Fibroblast of peridontal ligament (primary cell): Measurements from ENCODE around the gene SEPTIN2.
"Not testable (repeated sequence)": the region's sequence is repeated elsewhere in the genome, so short reads cannot be mapped to it uniquely, and the experiment has no call there.

Experiments used
- DNase-seq: peaks from one replicate; pipeline ENCODE4 v3.0.0-alpha.2; 2010; ENCODE audit errors: extremely low read depth

Gene SEPTIN2

DNA sequence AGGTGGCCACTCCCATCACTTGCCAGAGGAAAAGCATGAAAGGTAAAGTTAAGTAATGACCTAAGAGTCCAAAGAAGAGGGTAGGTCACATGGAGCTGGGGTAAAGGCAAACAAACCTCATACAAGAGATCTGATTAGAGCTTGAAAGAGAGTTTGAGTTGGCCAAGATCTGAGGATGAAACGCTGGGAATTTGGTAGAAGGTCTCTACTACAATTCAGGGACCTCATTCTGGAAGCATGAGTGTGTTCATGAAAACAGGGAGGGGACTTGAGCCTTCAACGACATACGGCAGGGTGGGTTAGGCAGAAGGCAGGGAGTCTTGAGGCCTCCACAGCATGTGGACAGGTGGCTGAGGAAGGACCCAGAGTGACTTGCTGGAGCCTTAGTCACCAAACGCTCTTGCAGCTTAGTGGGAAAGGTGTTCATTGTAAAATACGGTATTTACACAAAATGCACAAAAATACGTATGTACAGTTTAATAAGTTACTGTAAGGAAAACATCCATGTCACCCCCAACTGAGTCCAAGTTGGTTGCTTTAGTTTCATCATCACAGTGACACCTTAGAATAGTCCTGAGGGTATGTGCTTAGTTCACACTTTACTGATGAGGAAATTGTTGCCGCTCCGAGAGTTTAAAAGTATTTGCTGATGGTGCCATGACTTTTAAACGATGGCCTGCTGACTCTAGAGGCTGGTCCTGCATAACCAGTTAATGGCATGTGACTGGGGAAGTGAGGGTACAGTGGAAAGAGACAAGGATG, 35.3 kb downstream of the SEPTIN2 start:
- DNase-seq: no peak

DNA sequence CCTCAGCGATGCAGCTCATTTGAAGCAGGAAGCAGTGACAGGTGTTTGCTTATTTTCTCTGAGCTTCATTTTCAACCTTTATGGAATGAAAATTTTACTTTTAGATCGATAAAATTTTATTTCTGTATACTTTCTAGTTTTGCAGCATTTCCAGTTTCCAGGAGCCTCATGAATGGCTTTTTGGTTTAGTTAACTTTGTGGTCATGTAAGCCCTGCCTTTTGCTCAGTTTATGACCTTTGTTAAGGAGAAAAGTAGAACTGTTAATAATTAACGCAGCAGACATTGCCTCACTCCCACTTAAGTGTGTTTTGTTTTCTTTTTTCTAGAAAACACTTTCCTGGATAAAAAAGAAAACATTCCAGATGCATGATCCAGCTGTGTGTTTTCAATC, 35.9 kb downstream of the SEPTIN2 start:
- DNase-seq: no peak

DNA sequence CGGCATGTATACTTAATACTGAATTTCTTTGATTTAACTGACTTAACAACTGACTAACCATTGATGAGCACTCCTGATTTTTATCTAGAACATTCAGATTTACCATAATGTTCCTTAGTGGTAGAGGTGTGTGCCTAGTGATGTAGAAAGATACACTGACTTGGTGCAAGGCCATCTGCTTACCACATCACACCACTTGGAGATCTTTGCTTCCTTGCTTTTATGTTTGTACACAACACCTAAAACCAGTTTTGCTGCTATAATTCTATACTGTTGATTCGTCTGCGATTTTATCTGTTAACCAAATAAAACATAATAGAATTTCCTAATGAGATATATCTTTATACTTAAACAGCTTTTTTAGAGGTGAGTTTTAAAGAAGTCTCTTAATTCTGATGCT, 36.5 kb downstream of the SEPTIN2 start:
- no peak for DNase-seq

DNA sequence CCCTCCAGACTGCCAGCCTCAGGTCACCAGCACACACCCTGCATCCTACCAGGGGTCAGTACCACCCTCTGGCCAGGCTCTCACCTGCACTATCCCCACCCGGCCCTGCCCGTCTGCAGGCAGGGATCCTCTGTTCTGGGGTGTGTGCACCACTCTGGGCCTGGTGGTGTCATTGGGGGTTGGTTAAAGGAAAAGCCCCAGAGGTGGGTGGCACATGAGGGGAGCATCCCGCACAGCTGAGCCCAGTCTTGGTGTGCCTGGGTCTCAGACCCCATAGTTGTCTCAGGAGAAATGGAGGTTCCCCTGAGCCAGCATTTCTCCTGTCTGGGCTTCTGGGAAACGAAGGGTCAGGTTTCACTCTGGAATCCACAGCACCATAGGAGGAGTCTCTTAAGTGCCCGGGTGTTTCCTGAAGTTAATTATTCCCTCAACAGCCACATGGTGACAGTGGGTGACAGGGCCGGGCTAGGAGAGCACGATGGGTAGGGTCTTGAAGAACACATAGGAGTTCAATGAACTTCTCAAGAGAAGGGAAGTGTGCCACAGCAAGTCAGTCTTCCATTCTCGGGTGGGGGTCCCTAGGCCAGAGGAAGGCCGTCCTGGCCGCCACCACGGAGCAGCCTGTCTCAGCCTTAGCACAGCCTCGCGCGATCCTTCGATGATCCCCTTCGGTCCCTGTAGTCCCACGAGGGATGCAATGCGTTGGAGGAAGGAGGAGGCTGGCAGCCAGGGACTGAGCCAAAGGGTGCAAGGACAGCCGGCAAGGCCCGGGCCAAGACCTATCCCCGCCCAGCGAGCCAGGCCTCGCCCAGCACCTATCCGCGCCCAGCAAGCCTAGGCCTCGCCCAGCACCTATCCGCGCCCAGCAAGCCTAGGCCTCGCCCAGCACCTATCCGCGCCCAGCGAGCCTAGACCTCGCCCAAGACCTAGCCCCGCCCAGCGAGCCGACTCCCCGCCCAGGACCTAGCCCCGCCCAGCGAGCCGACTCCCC, 39.2 kb downstream of the SEPTIN2 start:
- peak; percentile 35 for DNase-seq

DNA sequence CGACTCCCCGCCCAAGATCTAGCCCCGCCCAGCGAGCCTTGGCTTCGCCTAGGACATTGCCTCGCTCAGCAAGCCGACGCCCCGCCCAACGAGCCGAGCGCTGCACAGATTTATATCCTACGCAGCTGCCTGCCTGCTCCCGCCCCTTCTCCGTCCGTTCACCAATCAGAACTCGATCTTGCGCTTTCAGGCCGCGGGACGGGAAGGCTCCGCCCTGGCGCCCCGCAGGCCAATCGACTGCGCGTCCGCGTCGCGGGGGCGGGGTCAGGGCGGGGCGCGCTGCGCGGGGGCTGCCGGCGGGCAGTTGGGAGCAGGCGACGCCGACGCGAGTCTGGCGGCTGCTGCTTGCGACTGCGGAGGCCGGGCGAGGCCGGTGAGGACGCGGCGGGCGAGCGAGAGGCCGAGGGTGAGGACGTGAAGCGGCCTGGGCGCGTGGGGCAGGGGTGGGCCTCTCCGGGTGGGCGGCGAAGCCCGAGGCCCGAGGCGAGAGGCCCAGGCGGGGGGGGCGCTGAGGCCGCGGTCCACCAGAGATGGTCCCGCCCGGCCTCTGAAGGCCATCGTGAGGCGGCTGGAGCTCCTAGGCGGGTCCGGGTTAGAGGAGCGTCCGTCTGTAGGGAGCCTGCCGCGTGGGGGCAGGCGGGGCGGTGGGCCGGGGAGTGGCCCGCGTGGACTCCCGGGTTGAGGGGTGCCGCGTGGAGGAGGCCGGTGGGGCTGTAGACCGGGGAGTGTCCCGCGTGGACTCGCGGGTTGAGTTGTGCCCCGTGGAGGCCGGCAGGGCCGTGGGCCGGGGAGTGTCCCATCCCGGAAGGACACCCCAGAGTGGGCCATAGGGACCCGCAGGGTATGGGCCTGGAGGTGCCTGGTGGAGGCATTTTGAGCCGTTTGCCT, 40.5 kb downstream of the SEPTIN2 start, which contains the start of gene FARP2:
Gene FARP2 (plus strand): TSS at position 303 of the 888 bp plus-strand sequence. CDS start 16,823 bp downstream, outside the sequence.
- DNase-seq: peak; percentile 97

DNA sequence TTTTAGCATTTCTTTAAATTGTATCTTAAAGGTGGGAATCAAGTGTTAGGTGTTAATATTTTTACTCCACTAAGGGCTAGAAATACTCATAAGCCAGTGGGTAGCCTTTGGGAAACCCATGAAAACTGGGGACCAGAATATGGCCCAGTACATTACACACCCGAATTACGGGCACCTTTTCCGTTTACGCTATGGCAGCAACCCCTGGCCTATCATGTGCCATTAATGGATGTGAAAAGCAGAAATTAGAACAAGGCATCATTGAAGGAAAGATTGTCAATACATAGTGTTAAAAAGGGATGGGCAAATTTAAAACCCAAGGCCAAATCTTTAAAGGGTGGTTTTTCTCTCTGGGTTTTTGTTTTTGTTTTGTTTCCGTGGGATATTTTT, 41.1 kb downstream of the SEPTIN2 start:
- DNase-seq: no peak

DNA sequence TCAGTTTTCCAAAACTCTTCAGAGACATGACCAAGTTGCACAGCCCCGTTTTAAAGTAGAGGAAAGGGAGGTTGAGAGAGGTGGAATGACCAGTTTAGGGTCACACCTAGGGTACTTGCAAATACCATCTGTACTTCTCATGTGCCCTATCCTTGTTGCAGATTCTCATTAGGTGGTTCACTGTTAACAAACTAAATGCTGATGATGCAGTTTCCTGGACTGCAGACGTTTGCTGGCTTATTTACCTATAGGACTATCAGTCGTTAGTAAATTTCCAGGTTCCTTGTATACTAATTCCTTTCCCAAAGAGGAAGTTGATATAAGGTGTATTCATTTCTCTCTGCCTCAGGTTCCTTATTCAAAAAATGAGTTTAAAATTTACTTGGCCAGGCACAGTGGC, 41.8 kb downstream of the SEPTIN2 start:
- no peak for DNase-seq

DNA sequence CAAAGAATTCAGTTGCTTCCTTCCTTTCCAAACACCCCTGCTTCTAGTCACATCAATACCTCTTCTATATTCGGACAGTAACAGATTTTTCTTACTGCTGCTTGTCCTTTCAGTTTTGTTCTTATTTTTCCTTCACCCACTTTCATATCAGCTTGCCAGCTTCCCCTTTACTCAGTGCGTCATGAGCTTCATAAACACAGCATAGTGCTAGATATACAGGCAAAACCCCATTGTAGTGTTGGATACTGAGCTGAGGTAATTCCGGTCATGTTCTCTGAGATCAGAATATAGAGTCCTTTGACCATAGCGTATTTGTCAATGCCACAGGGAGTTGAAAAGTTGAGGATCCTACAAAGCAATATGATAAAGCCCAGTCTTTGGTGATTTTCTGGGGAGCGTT, 42.7 kb downstream of the SEPTIN2 start:
- DNase-seq: peak; percentile 27

DNA sequence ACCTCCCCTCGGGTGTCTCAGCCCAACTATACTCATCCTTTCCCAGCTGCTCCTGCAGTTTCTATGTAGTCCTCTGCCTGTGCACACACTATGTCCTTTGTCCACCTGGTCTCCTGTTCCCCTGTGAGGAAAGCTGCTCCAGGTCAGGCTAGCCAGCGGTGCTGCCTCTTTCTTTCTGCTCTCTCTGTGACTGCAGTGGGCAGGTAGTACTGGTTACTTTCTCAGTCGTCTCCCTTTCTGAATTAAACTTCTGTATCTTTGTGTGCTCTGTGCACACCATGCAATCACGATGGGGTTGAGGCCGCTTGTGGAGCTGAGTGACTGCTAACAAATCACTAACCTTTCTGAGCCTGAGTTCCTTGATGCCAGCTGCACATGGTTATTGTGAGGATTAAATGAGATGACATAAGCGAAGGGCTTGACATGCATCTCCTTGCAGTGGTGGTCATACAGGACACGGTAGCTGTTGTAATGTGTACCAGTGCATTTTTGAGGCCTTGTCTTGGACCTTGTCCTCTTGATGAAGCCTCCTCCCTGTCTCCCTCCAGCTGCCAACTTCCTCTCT, 43.8 kb downstream of the SEPTIN2 start:
- DNase-seq: no peak

DNA sequence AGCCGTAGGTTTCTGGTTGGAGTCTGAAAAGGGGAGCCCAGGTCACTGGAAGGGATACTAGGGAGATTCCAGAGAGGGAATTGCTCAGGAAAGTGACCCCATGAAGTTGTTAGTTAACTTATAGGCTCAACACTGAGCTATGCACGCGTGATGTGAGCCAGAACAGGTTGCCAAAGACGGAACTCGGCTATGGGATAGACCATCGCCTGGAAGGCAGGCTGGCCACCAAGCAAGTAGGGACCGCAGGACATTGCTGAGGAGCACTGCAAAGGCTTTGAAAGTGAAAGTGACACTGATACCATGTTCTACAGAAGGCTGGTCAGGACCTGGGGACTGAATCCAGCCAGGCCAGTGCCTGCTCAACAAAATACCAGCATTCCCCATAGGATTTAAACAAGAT, 47.7 kb downstream of the SEPTIN2 start:
- DNase-seq: no peak

DNA sequence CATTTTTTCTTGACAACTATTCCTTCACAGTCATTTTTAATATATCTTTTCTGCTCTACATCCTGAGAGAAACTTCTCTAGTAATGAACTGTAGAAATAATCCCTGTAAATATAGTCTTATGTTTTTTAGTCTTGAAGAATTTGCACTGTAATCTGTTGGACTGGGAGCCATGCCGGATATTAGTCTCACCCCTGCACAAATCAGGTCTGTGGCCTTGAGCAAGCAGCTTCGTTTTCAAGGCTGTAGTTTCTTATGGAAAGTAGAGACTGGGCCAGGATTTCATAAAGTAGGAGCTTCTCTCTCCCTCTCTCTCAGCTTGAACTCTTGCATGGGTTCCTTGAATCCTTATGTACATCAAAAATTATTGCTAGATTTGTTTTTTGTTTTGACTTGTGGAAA, 49.1 kb downstream of the SEPTIN2 start:
- DNase-seq: no peak

DNA sequence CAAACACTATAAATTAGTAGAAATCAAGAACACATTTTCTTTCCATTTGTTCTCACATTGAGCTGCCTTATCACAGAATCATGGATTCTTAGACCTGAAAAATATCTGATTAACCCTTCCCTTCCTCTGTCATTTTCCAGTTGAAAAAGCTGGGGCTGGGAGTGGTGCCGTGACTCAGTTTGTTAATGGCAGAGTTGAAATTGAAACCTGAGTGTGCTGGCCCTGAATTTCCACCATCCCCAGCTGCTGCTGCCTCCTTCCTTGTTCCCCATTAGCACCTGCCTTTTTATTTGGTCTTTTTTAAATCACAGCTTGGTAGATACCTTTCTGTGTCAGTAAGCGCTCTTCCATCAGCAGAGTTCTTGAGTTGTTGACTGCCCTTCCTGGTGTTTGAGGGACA, 51.0 kb downstream of the SEPTIN2 start:
- no peak for DNase-seq

DNA sequence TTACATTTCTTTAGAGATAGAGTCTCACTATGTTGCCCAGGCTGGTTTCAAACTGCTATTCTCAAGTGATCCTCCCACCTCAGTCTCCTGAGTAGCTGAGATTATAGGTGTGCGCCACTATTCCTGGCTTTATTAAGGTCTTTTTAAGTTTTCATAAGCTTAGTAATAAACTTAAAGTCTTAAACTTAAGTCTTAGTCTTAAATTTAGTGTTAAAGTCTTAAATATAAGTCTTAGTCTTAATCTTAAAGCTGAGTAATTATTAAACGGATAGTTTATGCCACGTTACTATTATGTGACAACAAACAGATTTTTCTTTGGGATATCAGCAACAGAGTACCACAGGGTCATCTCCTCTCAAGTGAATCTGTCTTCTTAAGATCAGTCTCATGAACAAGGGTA, 52.9 kb downstream of the SEPTIN2 start:
- no peak for DNase-seq

DNA sequence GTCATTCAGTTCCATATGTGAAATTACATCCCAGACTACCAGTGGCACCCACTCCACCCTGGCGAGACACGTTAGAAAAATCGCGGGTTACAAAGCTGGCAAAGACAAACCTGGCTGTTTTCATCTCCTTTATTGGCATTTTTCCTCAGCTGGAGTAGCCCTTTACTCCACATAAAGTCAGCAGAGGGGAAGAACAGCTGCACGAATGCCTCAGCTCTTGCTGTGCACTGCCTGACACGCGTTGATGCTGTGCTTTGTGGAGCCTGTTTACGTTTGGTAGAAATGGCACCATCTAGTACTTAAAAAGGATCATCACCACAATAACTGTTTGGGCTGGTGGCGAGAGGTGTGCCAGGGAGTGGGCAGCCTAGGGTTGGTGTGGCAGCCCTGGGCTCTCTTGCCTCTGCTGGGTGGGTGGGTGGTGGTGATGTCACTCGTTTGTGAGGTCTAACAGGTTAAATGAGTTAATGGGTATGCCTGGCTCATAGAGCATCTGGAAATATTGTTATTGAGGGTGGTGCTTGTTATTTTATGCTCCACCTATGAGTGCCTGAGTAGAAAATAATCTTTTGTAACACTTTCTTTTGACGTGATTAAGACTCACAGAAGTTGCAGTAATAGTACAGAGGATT, 56.8 kb downstream of the SEPTIN2 start:
- no peak for DNase-seq

DNA sequence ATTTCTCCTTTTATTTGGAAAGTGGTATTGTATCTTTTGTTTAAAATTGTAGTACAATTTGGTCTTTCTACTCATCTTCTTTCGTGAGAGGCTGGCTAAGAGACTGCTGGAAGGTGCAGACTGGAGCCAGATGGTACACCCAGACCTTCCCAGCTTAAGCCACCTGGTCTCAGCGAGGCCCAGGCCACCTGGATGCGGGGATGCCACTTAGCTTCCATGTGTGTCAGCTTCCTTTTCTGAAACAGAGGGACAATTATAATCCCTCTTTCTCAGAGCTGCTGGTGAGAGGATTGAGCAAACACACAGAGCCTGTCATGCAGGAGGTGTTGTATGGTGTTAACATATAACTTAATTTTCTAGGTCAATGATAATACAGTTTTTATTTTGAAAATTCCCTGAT, 57.7 kb downstream of the SEPTIN2 start:
- no peak for DNase-seq

DNA sequence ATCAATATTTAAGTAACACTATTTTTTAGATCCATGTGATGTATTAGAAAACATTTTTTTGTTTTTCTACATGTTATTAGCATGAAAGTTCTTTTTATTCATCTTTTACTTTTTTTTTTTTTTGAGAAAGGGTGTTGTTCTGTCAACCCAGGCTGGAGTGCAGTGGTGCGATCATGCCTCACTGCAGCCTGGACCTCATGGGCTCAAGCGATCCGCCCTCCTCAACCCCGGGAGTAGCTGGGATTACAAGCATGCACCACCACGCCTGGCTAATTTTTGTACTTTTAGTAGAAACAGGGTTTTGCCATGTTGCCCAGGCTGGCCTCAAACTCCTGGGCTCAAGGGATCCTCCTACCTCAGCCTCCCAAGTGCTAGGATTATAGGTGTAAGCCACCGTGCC, 58.2 kb downstream of the SEPTIN2 start:
- not testable (repeated sequence) for DNase-seq

DNA sequence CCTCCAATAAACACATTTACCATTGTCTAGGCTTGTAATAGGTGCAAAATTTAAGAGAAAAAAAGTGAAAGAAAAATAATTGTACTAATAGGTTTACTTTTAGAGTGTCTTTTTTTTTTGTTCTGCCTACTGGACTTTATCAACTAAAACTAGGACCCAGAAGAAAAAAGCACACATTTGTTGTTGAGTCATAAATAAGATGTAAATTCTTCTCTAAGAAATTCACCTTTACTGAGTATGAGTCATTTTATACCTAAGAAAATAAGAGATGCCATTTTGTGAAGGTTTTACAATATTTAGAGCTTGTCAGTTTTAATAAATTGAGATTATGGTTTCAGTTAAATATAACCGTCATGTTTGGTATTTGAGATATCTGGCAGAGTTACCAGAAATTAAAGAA, 59.6 kb downstream of the SEPTIN2 start:
- DNase-seq: no peak

DNA sequence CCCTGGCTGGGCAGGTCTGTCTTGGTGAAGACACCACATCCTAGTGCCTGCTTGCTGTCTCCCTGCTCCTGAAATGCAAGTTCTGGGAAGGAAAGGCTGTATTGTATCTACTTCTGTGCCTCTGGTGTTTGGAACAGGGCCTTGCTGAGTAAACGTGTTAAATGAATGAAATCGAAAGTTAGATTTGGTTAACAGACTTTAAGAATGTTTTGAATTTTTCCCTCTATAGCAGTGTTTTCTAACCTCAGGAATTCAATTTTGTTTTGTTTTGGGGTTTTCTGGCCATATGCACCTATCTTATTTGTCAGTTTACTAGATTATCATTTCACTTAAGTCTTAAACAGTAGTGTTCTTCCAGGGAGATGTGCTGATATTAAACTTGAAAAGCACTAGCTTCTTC, 61.1 kb downstream of the SEPTIN2 start:
- DNase-seq: peak; percentile 26

DNA sequence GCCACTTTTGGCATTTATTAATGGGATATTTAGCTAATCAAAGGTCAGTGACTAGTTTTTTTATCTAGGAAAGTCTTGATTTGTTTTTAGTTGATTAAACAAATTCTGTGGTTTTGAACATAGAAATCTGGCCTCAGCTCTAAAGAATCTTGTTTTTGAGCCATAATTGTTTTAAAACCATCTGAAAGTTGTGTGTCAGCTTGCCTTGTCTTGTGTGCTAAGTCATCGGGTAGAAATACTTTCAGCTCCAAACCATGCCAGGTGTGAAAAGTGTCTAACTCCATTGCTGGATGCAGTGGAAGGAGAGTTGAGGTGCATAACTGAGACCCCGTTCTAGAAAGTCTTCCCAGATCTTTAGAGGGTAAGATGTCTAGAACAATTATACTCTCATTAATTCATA, 63.1 kb downstream of the SEPTIN2 start:
- DNase-seq: peak; percentile 64

DNA sequence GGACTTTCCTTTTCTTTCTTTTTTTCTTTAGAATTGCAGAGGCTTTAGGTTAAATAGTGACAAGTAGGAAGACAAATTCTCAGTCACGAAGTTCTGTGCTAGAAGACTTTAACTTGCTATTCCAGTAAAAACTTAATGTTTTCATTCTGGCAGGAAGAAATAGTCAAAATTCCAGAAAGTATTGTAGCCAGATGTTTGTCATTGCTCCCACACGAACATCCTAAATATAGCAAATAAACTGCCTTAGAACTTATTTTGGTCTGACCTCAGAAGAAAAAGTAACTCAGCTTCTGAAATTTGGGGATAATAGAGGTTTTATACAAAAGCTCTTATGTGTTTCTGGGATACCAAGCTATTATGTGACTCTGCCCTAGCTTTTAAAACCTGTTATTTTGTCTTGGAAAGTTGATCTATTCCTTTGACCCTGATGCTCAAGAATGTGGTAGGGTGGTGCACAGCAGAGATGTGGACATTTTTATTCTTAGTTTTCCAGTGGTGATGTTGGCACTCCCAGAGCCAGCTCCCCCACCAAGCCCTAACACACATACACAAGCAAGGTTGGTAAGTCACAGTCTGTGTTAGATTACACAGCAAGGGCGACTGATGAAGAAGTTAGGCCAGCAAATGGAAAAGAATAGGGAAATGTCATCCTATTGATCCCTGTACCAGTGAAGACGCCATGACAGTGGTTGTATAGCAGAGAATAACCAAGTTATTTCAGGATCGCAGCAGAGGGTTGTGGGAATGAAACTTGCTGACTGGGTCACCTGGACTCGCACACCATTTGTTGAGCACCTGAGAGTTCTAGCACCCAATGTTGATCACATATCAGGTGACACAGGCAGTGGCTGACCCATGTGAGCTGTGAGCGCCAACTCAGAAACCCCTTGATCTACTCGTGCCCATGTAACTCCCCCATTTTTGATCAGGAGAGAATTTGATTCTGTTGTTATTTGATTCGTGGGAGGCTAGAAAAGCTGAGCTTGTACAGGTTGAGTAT, 64.1 kb downstream of the SEPTIN2 start:
- peak; percentile 92 for DNase-seq
